ENCODE data around the gene DDX56.
A peak's percentile ranks its signal among the peaks of the same experiment; 100 is the strongest.
"Not testable (repeated sequence)": the region's sequence is repeated elsewhere in the genome, so short reads cannot be mapped to it uniquely, and the experiment has no call there.

The DDX56 gene

GRCh38 chr7:44597181-44597580, 23.5 kb upstream of the DDX56 start:
- not testable (repeated sequence) for DNase-seq (ENCODE audit: low read depth in 1 of 2, low spot score in 1 of 2)

- DNase-seq (ENCODE audit: low read depth in 1 of 2, low spot score in 1 of 2) = no peak
These were observed 22.4 kb upstream of the DDX56 start for GRCh38 chr7:44595934-44596635.

- no peak for DNase-seq (ENCODE audit: low read depth in 1 of 2, low spot score in 1 of 2)
These were observed 17.2 kb upstream of the DDX56 start for GRCh38 chr7:44590910-44591309.

GRCh38 chr7:44587843-44588711, 14.4 kb upstream of the DDX56 start:
- DNase-seq (ENCODE audit: low read depth in 1 of 2, low spot score in 1 of 2) = peak in 1 of 2 donors; percentile 56

- no peak for DNase-seq (ENCODE audit: low read depth in 1 of 2, low spot score in 1 of 2)
These were observed 9.6 kb upstream of the DDX56 start for GRCh38 chr7:44583146-44583865.

GRCh38 chr7:44581879-44582603, 8.3 kb upstream of the DDX56 start, which contains the start of gene TMED4:
TSS of gene TMED4 (minus strand) at chr7:44582231. CDS start at chr7:44582206, 25 bp downstream.
- DNase-seq (ENCODE audit: low read depth in 1 of 2, low spot score in 1 of 2) = peak; percentile 99 to 100

GRCh38 chr7:44580945-44581878, 7.5 kb upstream of the DDX56 start:
- DNase-seq (ENCODE audit: low read depth in 1 of 2, low spot score in 1 of 2) = peak in 1 of 2 donors; percentile 27

GRCh38 chr7:44576228-44576627, 2.5 kb upstream of the DDX56 start:
- no peak for DNase-seq (ENCODE audit: low read depth in 1 of 2, low spot score in 1 of 2)

- no peak for DNase-seq (ENCODE audit: low read depth in 1 of 2, low spot score in 1 of 2)
These were observed 1.3 kb upstream of the DDX56 start for GRCh38 chr7:44575054-44575453.

- no peak for DNase-seq (ENCODE audit: low read depth in 1 of 2, low spot score in 1 of 2)
These were observed 672 bp upstream of the DDX56 start for GRCh38 chr7:44574287-44574872.

- DNase-seq (ENCODE audit: low read depth in 1 of 2, low spot score in 1 of 2) = no peak
These were observed 937 bp downstream of the DDX56 start for GRCh38 chr7:44572771-44573170.

- no peak for DNase-seq (ENCODE audit: low read depth in 1 of 2, low spot score in 1 of 2)
These were observed 3.7 kb downstream of the DDX56 start for GRCh38 chr7:44569959-44570358.

- no peak for DNase-seq (ENCODE audit: low read depth in 1 of 2, low spot score in 1 of 2)
These were observed 4.7 kb downstream of the DDX56 start for GRCh38 chr7:44568771-44569560.

- no peak for DNase-seq (ENCODE audit: low read depth in 1 of 2, low spot score in 1 of 2)
These were observed 5.8 kb downstream of the DDX56 start for GRCh38 chr7:44567884-44568283.

GRCh38 chr7:44566680-44567079, 7.0 kb downstream of the DDX56 start:
- no peak for DNase-seq (ENCODE audit: low read depth in 1 of 2, low spot score in 1 of 2)

- DNase-seq (ENCODE audit: low read depth in 1 of 2, low spot score in 1 of 2) = no peak
These were observed 7.7 kb downstream of the DDX56 start for GRCh38 chr7:44565795-44566559.

GRCh38 chr7:44565097-44565794, 8.5 kb downstream of the DDX56 start:
- DNase-seq (ENCODE audit: low read depth in 1 of 2, low spot score in 1 of 2) = peak; percentile 41 to 53
